ENCODE results near the gene RASGRP2.

The RASGRP2 gene

DNA sequence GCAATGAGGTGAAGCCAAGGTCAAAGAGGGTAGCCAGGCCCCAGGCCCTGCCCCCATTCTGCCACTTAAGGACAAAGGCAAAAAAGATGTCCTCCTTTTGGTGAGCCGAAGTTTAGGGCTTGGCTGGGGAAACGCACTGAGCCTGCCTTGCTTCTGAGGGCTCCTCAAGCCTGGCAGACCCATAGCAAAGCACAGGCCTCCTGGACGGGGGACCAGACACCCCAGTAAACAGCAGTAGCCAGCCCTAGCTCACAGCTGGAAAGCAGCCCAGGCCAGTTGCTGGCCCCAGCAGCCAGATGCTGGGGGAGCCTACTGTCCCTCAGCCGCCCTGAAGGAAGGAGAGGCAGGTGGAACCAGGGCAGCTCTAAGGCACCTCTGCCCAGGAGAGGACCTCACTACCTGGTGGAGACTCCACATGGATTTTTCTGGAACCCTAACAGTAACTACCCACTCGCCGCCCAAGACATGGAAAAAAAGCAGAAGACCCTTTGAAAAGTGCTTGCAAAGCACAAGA, 19.6 kb upstream of the RASGRP2 start:
- no peaks in the 10 kb centered on the region for H3K27me3 ChIP-seq (ENCODE audit: control insufficient read depth, insufficient read depth, low read length, poor library complexity, severe bottlenecking)
- peak overlapping the region; percentile 78 for H3K27ac ChIP-seq (ENCODE audit: insufficient read depth, low read depth, low read length, poor library complexity, severe bottlenecking)
- H3K36me3 ChIP-seq (ENCODE audit: control insufficient read depth, insufficient read depth, low read length): peaks cover 34% of the 10 kb centered on the region
- no peaks in the 10 kb centered on the region for H3K9me3 ChIP-seq (ENCODE audit: control insufficient read depth, low read length)
- H3K4me1 ChIP-seq (ENCODE audit: control insufficient read depth, insufficient read depth, low read length): peaks cover 66% of the 10 kb centered on the region
- H3K4me3 ChIP-seq (ENCODE audit: insufficient read depth, low read depth, low read length): no peak overlapping the region
- WGBS, 2 experiments: 50 to 53% methylated on average over 6 of the region's 6 CpGs

DNA sequence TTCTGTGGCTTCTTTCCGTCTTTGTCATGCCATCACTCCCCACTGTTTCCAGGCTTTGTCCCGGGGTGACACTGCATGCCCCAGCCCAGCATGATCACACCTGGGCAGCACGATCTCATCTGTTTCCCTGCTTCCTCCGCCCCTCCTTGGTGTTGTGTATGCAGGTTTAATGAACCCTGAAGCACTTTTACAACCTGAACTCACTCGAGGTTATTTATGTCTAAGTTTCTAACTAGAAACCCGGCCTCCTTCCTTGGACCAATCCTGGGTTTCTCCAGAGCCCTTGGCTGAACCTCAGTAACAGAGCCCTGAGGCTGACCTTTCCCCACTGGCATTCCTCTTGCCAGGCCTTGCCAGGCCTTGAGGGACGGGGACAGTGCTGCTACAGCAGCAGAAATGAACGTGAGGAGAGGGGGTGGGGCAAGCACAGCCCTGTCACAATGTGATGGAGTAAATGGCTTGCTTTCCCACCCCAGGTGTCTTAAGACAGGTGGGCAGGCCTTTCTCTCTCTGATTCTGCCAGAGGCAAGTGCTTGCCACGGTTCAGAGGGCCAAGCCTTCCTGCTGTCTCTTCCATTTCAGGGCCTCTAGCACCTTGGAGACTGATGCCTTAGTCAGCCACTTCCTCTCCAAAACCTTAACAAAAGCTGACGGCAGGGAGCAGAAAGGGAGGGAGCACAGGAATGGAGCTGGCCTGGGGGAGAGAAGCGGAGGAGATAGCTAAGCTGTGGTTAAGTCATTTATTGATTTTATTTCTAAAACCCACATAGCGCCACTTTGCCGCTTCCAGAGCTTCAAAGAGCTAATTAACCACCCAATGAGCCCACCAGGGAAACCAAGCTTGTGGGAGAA, 19.0 kb upstream of the RASGRP2 start:
- Histone ChIP-seq H3K4me3 (ENCODE audit: insufficient read depth, low read depth, low read length) (no peak overlapping the region), H3K36me3 (ENCODE audit: control insufficient read depth, insufficient read depth, low read length) (peaks cover 27% of the 10 kb centered on the region), H3K27ac (ENCODE audit: insufficient read depth, low read depth, low read length, poor library complexity, severe bottlenecking) (peak overlapping the region; percentile 78), H3K27me3 (ENCODE audit: control insufficient read depth, insufficient read depth, low read length, poor library complexity, severe bottlenecking) (no peaks in the 10 kb centered on the region), H3K9me3 (ENCODE audit: control insufficient read depth, low read length) (no peaks in the 10 kb centered on the region), H3K4me1 (ENCODE audit: control insufficient read depth, insufficient read depth, low read length) (peaks cover 66% of the 10 kb centered on the region)
- 29 to 32% methylated on average over 11 to 13 of the region's 13 CpGs for WGBS, 2 experiments

DNA sequence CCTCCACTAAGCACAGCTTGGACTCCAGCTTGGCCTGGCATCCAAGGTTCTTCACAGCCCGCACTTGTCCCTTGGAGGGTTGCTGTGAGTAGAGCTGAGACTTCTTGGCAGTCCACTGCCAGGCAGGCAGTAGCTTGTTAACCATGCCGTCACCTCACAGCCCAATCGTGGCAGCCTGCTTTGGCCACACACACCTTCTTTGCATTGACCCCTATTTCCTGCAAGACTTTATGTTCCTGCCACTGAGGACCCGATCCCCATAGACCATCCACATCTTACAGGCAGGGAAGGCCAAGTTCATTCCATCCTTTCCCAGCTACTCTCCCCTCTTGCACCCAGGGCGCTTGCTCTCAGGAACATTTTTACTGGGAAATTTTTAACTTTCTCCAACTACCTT, 18.3 kb upstream of the RASGRP2 start:
- Histone ChIP-seq H3K36me3 (ENCODE audit: control insufficient read depth, insufficient read depth, low read length) (peaks cover 21% of the 10 kb centered on the region), H3K27me3 (ENCODE audit: control insufficient read depth, insufficient read depth, low read length, poor library complexity, severe bottlenecking) (no peaks in the 10 kb centered on the region), H3K4me1 (ENCODE audit: control insufficient read depth, insufficient read depth, low read length) (peaks cover 64% of the 10 kb centered on the region), H3K9me3 (ENCODE audit: control insufficient read depth, low read length) (no peaks in the 10 kb centered on the region), H3K4me3 (ENCODE audit: insufficient read depth, low read depth, low read length) (no peak overlapping the region), H3K27ac (ENCODE audit: insufficient read depth, low read depth, low read length, poor library complexity, severe bottlenecking) (no peak overlapping the region)
- WGBS, 2 experiments: 71 to 80% methylated on average over 5 of the region's 5 CpGs

DNA sequence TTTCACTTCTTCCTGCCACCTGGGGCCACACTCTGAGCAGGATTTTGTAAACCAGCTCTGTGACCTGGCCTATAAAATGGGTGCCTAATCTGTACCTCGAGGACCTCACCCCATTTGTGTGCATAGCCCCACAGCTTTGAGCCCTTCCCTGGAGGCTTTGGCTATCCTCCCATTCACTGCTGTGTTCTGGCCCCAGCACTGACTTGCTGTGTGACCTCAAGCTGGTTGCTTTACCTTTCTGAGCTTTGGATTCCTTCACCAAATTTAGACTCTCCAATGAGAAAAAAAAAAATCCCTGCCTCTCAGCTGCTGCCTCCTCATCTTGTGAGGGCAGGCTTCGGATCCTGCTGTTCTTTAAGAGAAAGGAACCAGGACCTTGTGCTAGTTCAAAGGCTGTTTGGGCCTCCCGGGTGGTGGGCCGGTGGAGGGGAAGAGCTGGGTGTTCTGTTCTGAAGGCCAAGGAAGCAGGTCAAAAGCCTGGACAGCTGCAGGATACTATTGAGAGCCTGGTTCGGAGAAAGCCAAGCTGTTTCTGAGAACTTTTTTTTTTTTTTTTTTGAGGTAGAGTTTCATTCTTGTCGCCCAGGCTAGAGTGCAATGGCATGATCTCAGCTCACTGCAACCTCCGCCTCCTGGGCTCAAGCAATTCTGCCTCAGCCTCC, 16.9 kb upstream of the RASGRP2 start:
- Histone ChIP-seq H3K36me3 (ENCODE audit: control insufficient read depth, insufficient read depth, low read length) (peaks cover 11% of the 10 kb centered on the region), H3K4me3 (ENCODE audit: insufficient read depth, low read depth, low read length) (no peak overlapping the region), H3K27me3 (ENCODE audit: control insufficient read depth, insufficient read depth, low read length, poor library complexity, severe bottlenecking) (no peaks in the 10 kb centered on the region), H3K27ac (ENCODE audit: insufficient read depth, low read depth, low read length, poor library complexity, severe bottlenecking) (peak overlapping the region; percentile 6), H3K4me1 (ENCODE audit: control insufficient read depth, insufficient read depth, low read length) (peaks cover 58% of the 10 kb centered on the region), H3K9me3 (ENCODE audit: control insufficient read depth, low read length) (no peaks in the 10 kb centered on the region)
- WGBS, 2 experiments: 61 to 70% methylated on average over 7 of the region's 7 CpGs

DNA sequence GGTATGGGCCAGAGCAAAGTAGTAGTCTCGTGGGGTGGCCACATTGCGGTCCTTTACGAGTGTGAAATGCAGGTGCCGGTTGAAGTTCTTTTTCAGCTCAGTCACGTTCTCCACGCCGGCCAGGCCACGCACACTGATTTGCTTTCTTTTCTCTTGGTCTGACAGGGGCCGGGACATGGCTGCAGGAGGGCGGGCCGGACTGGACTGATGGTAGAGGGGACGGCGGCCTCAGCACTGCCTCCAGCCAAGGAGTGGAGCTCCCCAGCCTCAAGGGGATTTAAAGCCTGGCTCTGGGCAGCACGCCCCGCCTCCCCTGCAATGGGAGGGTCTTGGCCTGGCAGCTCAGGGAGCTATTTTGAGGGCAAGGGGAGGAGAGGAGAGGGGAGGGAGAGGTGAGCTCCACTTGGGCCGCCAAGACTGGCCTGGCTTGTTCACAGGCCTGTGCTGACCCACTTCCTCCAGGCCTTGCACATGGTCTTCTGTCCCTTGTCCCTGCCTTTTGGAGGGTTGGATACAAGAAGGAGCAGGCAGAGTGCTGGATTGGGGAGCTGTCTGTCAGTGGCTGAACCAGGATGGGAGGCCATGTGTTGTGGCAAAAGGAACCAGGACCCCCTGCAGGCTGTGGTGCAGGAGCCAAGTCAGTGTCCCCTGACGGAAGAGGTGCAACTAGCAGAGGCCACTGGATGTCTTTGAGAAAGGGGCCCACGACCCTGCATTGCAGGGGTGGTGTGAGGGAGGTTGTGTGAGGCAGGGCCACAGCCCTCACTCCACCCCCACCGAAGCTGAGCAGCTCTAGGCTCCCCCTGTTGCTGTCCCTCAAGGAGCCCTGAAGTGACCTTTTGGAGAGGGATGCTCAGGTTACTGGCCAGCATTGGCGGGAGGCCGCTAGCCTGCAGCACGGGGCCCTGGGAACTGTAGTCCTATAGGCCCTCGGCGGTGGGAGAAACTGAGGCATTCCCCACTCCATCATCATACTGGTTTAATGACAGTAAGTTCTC, 16.1 kb upstream of the RASGRP2 start, which contains the start of gene PYGM:
Gene PYGM, minus strand, starts transcription at position 253 of the 998 bp plus-strand sequence. Its CDS starts 76 bp downstream, at position 177.
- peaks cover 58% of the 10 kb centered on the region for H3K4me1 ChIP-seq (ENCODE audit: control insufficient read depth, insufficient read depth, low read length)
- no peaks in the 10 kb centered on the region for H3K9me3 ChIP-seq (ENCODE audit: control insufficient read depth, low read length)
- peaks cover 4% of the 10 kb centered on the region for H3K36me3 ChIP-seq (ENCODE audit: control insufficient read depth, insufficient read depth, low read length)
- no peak within 1 kb of the TSS for H3K4me3 ChIP-seq (ENCODE audit: insufficient read depth, low read depth, low read length)
- 28 to 31% methylated on average over 24 of the region's 24 CpGs for WGBS, 2 experiments
- no peaks in the 10 kb centered on the region for H3K27me3 ChIP-seq (ENCODE audit: control insufficient read depth, insufficient read depth, low read length, poor library complexity, severe bottlenecking)
- peak within 1 kb of the TSS; percentile 71 for H3K27ac ChIP-seq (ENCODE audit: insufficient read depth, low read depth, low read length, poor library complexity, severe bottlenecking)

DNA sequence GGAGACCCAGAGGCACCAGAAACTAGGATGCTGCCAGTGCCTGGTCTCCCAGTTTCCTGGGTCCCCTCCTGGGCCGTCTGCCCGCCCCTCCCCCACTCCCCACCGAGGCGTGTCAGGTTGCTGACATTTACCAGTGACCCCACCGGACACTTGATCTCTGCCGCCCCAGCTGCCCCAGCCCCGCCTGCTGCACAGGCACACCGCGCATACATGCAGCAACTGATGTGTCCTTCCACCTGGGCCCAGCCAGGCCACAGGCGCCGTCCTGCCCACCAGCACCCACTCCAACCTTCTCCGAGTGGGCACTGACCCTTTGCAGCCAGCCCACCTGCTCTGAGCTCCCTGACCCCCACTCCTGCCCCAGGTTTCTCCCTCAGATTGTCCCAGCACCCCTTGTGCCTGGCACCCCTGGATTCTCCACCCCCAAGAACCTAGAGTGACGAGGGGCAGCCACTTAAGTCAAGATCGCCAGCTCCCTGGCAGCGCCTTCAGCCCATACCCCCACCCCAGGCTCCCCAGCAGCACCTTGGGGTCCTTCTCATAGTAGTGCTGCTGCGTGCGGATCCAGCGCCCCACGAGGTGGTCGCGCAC, 15.3 kb upstream of the RASGRP2 start:
- H3K9me3 ChIP-seq (ENCODE audit: control insufficient read depth, low read length): no peaks in the 10 kb centered on the region
- no peaks in the 10 kb centered on the region for H3K27me3 ChIP-seq (ENCODE audit: control insufficient read depth, insufficient read depth, low read length, poor library complexity, severe bottlenecking)
- no peaks in the 10 kb centered on the region for H3K36me3 ChIP-seq (ENCODE audit: control insufficient read depth, insufficient read depth, low read length)
- H3K4me3 ChIP-seq (ENCODE audit: insufficient read depth, low read depth, low read length): no peak overlapping the region
- no peak overlapping the region for H3K27ac ChIP-seq (ENCODE audit: insufficient read depth, low read depth, low read length, poor library complexity, severe bottlenecking)
- peaks cover 57% of the 10 kb centered on the region for H3K4me1 ChIP-seq (ENCODE audit: control insufficient read depth, insufficient read depth, low read length)
- 80 to 81% methylated on average over 21 of the region's 21 CpGs for whole genome bisulfite sequencing, 2 experiments

DNA sequence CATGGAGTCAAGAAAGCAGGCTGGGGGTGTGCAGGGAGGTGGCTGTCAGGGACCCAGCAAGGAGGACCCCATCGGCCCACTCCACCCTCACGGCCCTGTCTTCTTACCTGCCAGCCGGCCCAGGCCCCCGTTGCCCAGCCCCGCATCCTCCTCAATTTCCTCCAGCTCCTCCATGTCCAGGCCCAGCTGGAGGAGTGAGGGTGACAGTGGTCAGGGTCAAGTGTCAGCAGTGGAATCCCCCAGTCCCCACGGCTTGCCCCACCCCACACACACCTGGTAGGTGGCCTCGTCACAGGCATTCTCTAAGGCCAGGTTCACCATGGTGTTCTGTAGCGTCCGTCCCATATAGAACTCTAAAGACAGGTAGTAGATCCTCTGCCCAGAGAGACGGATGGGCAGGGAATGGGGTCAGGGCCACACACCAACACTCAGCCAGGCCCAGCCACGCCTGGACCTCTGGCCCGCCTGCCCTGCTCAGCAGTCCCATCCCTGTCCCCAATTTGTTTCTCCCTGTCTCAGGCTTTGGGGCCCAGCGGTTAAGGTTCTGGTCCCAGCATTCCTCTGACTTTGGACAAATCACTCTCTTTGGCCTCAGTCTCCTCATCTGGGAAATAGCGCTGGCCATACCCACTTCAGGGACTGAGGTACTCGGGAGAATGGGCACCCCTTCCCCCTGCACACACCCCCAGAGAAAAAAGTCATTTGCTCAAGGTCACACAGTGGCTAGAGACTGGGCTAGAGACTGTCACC, 14.6 kb upstream of the RASGRP2 start:
- Histone ChIP-seq H3K4me1 (ENCODE audit: control insufficient read depth, insufficient read depth, low read length) (peaks cover 50% of the 10 kb centered on the region), H3K27me3 (ENCODE audit: control insufficient read depth, insufficient read depth, low read length, poor library complexity, severe bottlenecking) (no peaks in the 10 kb centered on the region), H3K4me3 (ENCODE audit: insufficient read depth, low read depth, low read length) (no peak overlapping the region), H3K9me3 (ENCODE audit: control insufficient read depth, low read length) (no peaks in the 10 kb centered on the region), H3K27ac (ENCODE audit: insufficient read depth, low read depth, low read length, poor library complexity, severe bottlenecking) (no peak overlapping the region), H3K36me3 (ENCODE audit: control insufficient read depth, insufficient read depth, low read length) (no peaks in the 10 kb centered on the region)
- 92 to 93% methylated on average over 15 of the region's 15 CpGs for WGBS, 2 experiments

DNA sequence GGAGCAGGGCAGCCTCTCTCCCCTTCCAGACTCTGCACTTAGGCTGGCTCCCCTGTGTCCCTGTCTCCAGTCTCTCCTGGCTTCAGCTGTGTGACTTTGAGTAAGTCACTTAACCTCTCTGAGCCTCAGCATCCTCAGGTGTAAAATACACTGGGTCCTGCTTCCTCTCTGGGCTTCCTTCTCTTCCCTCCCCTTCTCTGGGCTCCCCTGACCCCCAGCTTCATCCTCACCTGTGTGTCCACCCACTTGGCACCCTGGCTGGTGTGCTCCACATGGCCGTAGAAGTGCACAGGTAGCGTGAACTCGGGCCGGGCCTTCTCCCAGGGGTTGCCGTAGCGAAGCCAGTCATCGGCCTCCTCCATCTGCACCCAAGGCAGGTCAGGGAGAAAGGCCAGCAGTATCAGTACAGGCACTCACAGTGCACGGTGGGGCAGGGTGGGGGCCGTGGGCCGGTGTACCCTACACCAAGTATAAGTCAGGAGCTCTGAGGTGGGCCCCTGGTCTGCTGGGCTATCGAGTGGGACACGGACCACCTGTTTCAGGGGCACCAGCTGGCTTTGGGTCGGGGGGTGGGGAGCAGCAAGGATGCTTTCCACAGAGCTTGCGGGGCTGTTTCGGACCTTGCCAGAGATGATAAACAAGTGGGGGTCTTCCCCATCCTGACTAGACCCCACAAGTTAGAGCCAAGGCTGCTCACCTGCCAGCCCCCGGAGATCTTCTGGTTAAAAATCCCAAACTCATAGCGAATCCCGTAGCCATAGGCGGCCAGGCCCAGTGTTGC, 13.8 kb upstream of the RASGRP2 start:
- Histone ChIP-seq H3K9me3 (ENCODE audit: control insufficient read depth, low read length) (no peaks in the 10 kb centered on the region), H3K27me3 (ENCODE audit: control insufficient read depth, insufficient read depth, low read length, poor library complexity, severe bottlenecking) (no peaks in the 10 kb centered on the region), H3K36me3 (ENCODE audit: control insufficient read depth, insufficient read depth, low read length) (no peaks in the 10 kb centered on the region), H3K4me3 (ENCODE audit: insufficient read depth, low read depth, low read length) (no peak overlapping the region), H3K27ac (ENCODE audit: insufficient read depth, low read depth, low read length, poor library complexity, severe bottlenecking) (no peak overlapping the region), H3K4me1 (ENCODE audit: control insufficient read depth, insufficient read depth, low read length) (peaks cover 44% of the 10 kb centered on the region)
- WGBS, 2 experiments: 89% methylated on average over 19 of the region's 19 CpGs
